SK-MEL-5 (cell line): Measurements from ENCODE around the gene KCNIP4. TPM values are rescaled to one million over a fixed set of nuclear protein-coding genes. Genes with fewer than 3 reads are reported as not detected.
A peak's percentile ranks its signal among the peaks of the same experiment; 100 is the strongest.
"Not testable (repeated sequence)": the region's sequence is repeated elsewhere in the genome, so short reads cannot be mapped to it uniquely, and the experiment has no call there.

ENCODE experiments used
- DNase-seq: peaks from one replicate; pipeline ENCODE4 v3.0.0-alpha.2; 2016; ENCODE audit warnings: low read depth, low spot score
- in situ Hi-C: cut with HindIII; loops from 2 replicates; pipeline ENCODE4 v1.10.0; 2016; ENCODE audit warnings: low sequenced_read_pairs, high pct_unique_total_duplicates, low pct_unique_long_range_greater_than_20kb
- polyA plus RNA-seq, 2 experiments: library from polyadenylated mRNA; depleted of rRNA; stranded (reverse); fragments of >200 nt; gene quantifications; 2 replicates each; pipeline ENCODE4 v1.2.3, GENCODE V29; 2015
- total RNA-seq: library from RNA; depleted of rRNA; stranded (reverse); fragments of >200 nt; shearing (Covaris generic); gene quantifications from 2 replicates; pipeline ENCODE4 v1.2.3, GENCODE V29; 2014; rRNA removed

Gene KCNIP4
- 0.08 TPM in 1 of 2 replicates, not detected in the other for total RNA-seq
- polyA plus RNA-seq (2015; cell fraction: cytosol; rRNA removed) = not detected in 2 replicates
- polyA plus RNA-seq (2015; cell fraction: nucleus; rRNA removed) = 0.34 TPM in 1 of 2 replicates, not detected in the other

- in situ Hi-C loops = no loop called here
- DNase-seq = no peak
These were observed at the start of gene KCNIP4 for GRCh38 chr4:21948347-21949072. Gene KCNIP4 (minus strand): TSS chr4:21948772.

- DNase-seq, in situ Hi-C loops: not testable (repeated sequence)
These were observed 48.0 kb upstream of the KCNIP4 start for GRCh38 chr4:21996618-21997017.

DNA sequence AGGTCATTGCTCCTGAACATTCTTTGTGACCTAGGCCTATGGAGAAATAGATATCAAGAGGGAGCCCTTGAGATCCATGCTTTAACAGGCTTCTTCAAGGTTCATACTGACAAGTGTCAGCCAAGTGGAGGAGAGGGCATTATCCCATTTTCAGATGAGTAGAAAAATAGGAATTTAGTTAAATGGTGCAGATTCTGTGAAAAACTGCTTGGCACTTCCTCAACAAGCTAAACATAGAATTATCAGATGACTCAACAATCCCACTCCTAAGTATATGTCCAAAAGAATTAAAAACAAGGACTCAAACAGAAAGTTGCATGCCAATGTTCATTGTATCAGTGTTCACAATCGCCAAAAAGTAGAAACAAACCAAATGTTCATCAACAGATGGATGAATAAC is 43.8 kb upstream of the KCNIP4 start:
- DNase-seq = no peak
- in situ Hi-C loops = no loop called here

- DNase-seq = no peak
- in situ Hi-C loops = no loop called here
These were observed 43.0 kb upstream of the KCNIP4 start for GRCh38 chr4:21991562-21991961.

- DNase-seq = no peak
- in situ Hi-C loops = no loop called here
These were observed 42.5 kb upstream of the KCNIP4 start for GRCh38 chr4:21991050-21991449.

DNA sequence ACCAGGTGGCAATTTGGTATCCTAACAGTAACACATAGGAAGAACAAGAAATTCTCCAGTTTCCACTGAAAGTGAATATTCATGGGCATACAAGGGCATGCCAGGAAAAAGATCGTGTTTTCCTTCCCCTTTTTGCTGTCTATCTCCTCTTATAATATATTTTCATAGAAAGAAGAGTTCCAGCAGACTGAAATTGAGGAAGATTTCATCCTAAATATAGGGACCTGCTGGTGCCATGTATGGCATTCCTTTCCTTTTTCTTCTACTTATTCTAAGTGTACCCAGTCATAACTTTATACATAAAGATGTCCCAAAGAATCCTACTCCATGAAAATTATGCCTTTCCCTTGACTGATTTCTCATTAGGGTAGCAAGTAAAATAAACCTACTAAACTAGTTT is 40.8 kb upstream of the KCNIP4 start:
- in situ Hi-C loops = no loop called here
- no peak for DNase-seq

- DNase-seq = no peak
- in situ Hi-C loops = no loop called here
These were observed 37.7 kb upstream of the KCNIP4 start for GRCh38 chr4:21986307-21986706.

DNA sequence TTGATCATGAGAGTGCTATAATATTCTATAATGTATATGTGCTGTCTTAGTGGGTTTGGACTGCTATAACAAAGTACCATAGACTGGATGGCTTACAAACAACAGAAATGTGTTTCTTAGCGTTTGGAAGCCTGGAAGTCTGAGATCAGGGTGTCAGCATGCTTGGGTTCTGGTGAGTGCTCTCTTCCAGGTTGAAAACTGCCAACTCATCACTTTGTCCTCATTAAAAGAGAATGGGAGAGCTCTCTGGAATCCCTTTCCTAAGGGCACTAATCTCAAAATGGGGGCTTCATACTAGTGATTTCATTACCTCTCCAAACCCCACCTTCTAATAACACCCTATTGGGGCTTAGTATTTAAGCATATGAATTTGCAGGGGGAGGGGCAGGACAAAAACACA is 33.5 kb upstream of the KCNIP4 start:
- in situ Hi-C loops = no loop called here
- no peak for DNase-seq

DNA sequence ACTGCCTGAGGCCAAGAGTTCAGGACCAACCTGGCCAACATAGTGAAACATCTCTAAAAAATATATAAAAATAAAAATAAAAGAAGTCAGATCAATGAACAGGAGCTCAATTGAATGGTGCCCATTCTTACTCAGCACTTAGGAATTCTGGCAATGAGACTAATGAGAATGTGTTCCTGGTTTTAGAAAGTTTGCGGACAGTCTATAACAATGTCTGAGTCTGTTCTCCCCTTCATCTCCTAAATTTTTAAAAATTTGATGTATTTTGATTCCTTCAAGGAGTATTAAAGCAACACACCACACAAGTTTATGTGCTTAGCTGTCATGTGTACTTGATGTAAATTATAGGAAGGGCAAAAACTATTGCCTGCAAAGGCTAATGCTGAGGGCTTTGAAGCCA is 30.6 kb upstream of the KCNIP4 start:
- no peak for DNase-seq
- in situ Hi-C loops = no loop called here

- in situ Hi-C loops = no loop called here
These were observed 27.6 kb upstream of the KCNIP4 start for GRCh38 chr4:21976166-21976565.

GRCh38 chr4:21973850-21974249 is 25.3 kb upstream of the KCNIP4 start:
- in situ Hi-C loops = no loop called here
- no peak for DNase-seq

More at GRCh38 chr4:21976166-21976565, 27.6 kb upstream of the KCNIP4 start:
- no peak for DNase-seq

DNA sequence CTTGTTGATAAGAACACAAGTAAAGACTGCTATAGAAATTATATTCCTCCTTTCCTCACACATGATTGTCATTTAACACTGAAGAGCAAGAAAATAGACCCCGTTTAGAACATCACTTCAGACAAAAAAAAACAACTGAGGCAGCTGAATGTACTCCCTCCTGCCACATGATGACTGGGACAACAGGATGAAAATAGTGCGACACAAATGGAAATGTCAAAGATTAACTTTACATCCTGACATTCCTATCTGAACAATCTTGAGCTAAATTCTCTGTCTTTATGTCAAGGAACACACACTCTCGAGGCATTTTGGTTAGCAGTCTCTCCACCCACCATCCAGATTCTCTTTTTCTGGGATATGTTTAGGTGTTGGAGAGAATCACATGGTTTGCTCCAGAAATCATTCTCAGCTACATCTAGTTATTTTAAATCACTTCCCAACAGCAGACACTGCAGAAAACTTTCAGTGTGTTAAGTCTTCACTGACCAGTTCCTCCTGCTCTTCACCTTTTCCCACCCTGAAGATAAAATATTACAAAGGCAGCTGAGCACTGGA is 16.3 kb upstream of the KCNIP4 start:
- DNase-seq = no peak
- in situ Hi-C loops = no loop called here

- peak; percentile 50 for DNase-seq
- in situ Hi-C loops = no loop called here
These were observed 14.1 kb upstream of the KCNIP4 start for GRCh38 chr4:21962691-21963090.

DNA sequence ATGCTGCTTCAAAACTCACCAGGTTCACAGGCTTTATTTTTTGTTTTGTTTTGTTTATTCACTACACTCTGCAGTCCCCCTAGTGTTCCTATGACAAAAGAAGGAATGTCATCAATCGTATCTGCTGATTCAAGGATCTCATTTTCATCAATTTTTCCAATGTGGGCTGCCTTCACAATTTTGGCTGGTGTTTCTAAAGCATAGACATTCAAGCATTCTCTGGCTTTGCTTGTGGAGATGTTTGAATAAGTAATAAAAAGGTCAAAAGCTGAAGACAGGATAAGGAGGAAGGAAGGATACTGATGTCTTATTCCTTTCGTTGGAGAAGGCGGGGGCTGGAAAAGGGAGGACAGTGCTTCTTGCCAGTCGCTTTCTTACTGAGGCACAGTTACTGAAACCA is 12.2 kb upstream of the KCNIP4 start:
- in situ Hi-C loops = no loop called here
- DNase-seq = no peak

DNA sequence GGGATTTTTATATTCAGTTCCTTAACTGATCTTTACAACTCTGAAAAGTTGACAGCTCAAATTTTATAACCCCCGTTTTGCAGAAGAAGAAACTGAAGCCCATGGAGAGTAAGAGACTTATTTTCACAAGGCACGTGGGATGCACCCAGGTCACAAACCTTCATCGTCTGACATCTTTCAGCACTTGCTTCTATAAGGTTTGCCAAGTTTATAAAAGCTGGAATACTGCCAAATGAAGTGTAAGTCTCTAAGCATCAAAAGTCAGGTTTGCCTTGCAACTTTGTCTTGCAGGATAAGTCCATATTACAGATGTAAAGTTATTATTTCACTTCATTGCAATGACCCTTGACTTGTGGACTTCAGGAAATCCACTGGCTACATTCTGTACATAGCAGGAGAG is 6.3 kb upstream of the KCNIP4 start:
- no peak for DNase-seq
- in situ Hi-C loops = no loop called here

- no peak for DNase-seq
- in situ Hi-C loops = no loop called here
These were observed 5.1 kb upstream of the KCNIP4 start for GRCh38 chr4:21953653-21954052.

DNA sequence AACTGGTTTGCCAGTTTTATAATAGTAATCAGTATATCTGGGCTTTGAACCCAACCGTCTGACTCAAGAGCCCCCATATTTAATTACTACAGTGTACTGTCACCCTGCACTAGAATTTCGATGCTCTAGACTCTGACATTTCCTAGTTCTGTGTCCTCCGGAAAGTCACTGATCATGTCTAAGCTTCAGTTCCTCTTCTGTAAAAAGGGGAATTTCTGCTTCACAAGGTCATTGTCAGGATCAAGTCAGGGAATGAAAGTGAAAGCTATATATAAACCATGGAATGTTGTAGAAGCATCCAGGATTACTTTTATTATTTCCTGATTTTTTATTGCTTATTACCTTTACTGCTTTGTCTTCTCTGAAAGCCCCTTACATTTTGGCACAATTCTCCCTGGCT is 4.0 kb upstream of the KCNIP4 start:
- DNase-seq = no peak

GRCh38 chr4:21949073-21949457 is 493 bp upstream of the KCNIP4 start:
- DNase-seq = no peak
- in situ Hi-C loops = no loop called here

More for the DNA sequence above, 4.0 kb upstream of the KCNIP4 start:
- in situ Hi-C loops = no loop called here

GRCh38 chr4:21947791-21948346 is 703 bp downstream of the KCNIP4 start:
- in situ Hi-C loops = no loop called here
- DNase-seq = no peak
